Natural killer cell (primary cell): ENCODE measurements around the gene CUX1. TPM values are rescaled to one million over a fixed set of nuclear protein-coding genes. Genes with fewer than 3 reads are reported as not detected.

Source experiments
- ATAC-seq, 3 donors: fragments of 150-1000 bp in 2 of 3; fragments of 200-7000 bp in 1 of 3; cut with Tn5 transposase; 1 replicate in 1 of 3; 2 replicates in 2 of 3; pipeline ENCODE4 v1.10.0; 2021; ENCODE audit warnings: mild to moderate bottlenecking in 2 of 3, moderate library complexity in 2 of 3
- DNase-seq, 2 donors: peaks; one replicate each; pipeline versions ENCODE4 v3.0.0 to v3.0.0-alpha.2; 2013 to 2021; ENCODE audit warnings: mixed read lengths in 1 of 2
- H3K27ac ChIP-seq: one replicate; pipeline ENCODE4 v1.5.1; 2013; ENCODE audit warnings: mild to moderate bottlenecking, low read length
- H3K27me3 ChIP-seq: one replicate; pipeline ENCODE4 v1.6.1; 2013; ENCODE audit warnings: low read length; ENCODE audit not compliant: control insufficient read depth, insufficient read depth
- H3K36me3 ChIP-seq: one replicate; pipeline ENCODE4 v1.6.1; 2013; ENCODE audit warnings: low read length; ENCODE audit not compliant: control insufficient read depth, insufficient read depth
- H3K4me1 ChIP-seq: one replicate; pipeline ENCODE4 v1.6.1; 2013; ENCODE audit warnings: low read length; ENCODE audit not compliant: control insufficient read depth, insufficient read depth
- H3K4me3 ChIP-seq: one replicate; pipeline ENCODE4 v1.5.1; 2013; ENCODE audit warnings: low read length
- H3K9me3 ChIP-seq: one replicate; pipeline ENCODE4 v1.6.1; 2013; ENCODE audit warnings: low read length; ENCODE audit not compliant: control insufficient read depth, insufficient read depth
- H3K27ac Mint-ChIP-seq, 2 donors: one replicate each; pipeline ENCODE4 v1.8.0; 2022; ENCODE audit warnings: mild to moderate bottlenecking in 2 of 2, mixed read lengths in 2 of 2, moderate library complexity in 1 of 2
- H3K27me3 Mint-ChIP-seq, 2 donors: one replicate each; pipeline ENCODE4 v1.8.0; 2022; ENCODE audit warnings: low read depth in 2 of 2, mixed read lengths in 2 of 2
- H3K36me3 Mint-ChIP-seq: one replicate; pipeline ENCODE4 v1.8.0; 2022; ENCODE audit warnings: mixed read lengths
- H3K4me1 Mint-ChIP-seq, 2 donors: one replicate each; pipeline ENCODE4 v1.8.0; 2022; ENCODE audit warnings: mixed read lengths in 2 of 2
- H3K4me3 Mint-ChIP-seq: one replicate; pipeline ENCODE4 v1.8.0; 2022; ENCODE audit warnings: mild to moderate bottlenecking, moderate library complexity, mixed read lengths
- H3K9me3 Mint-ChIP-seq, 2 donors: one replicate each; pipeline ENCODE4 v1.8.0; 2022; ENCODE audit warnings: mixed read lengths in 2 of 2
- WGBS: methylation state at CpG from one replicate; pipeline ENCODE4 v1.1.7; 2013; ENCODE audit warnings: missing lambda C conversion rate; ENCODE audit not compliant: insufficient coverage; 5-methylcytosine and 5-hydroxymethylcytosine counted together
- intact Hi-C: fragments of 100-400 bp; cut with micrococcal nuclease; formaldehyde crosslinking; loops from one replicate; pipeline ENCODE4 v1.14.2; 2022
- total RNA-seq, 4 donors: library from RNA; stranded (reverse); fragments of 120-200 nt in 1 of 4; gene quantifications; one replicate each; pipeline versions ENCODE4 v1.2.3 to v1.2.4, GENCODE V29; 2013 to 2022
- TF ChIP-seq, protein P1 (sequence below): fragments of 200-600 bp; IDR thresholded peaks from one replicate; pipeline ENCODE4 v1.8.0; 2022; ENCODE audit warnings: antibody characterized with exemption

Gene CUX1
- total RNA-seq, 3 donors from 2014 or later (not counting 1 experiment from before 2014, with no cell fraction given): 59.8 to 77.4 (median 73.6) TPM

DNA sequence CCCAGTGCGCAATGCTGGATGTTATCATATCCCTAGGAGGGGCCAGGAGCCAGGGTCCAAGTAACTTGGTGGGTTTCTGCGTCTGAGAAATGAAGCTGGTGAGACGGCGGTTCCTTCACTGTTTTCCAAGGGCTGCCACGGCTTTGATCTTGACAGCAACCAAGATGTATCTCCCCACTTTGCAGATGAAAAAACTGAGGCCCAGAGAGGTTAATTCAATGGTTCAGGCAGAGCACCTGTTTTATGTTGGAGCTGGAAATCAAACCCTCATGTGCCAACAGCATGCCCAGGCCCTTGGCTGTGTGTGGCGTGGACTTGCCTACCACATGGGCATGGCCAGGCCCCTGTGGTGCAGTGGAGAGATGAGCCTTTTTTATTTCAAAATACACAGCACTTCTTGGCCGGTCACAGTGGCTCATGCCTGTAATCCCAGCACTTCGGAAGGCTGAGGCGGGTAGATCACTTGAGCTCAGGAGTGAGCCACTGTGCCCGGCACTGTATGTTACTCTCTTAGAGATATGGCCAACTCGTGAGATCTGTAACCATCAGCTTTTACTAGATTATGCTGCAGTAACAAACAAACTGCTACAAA, 244.0 kb downstream of the CUX1 start:
- H3K27ac Mint-ChIP-seq: peak overlapping the region in 1 of 2 donors; percentile 78
- intact Hi-C loops: no loop called here
- Histone ChIP-seq H3K27me3 (no peaks in the 10 kb centered on the region), H3K27ac (no peak overlapping the region), H3K9me3 (no peaks in the 10 kb centered on the region), H3K4me1 (peaks cover 20% of the 10 kb centered on the region), H3K36me3 (no peaks in the 10 kb centered on the region), H3K4me3 (no peak overlapping the region)
- H3K4me3 Mint-ChIP-seq: no peak overlapping the region
- H3K27me3 Mint-ChIP-seq: no peaks in the 10 kb centered on the region
- DNase-seq (no peak), ATAC-seq (no peak)
- TF ChIP-seq, protein P1, sequence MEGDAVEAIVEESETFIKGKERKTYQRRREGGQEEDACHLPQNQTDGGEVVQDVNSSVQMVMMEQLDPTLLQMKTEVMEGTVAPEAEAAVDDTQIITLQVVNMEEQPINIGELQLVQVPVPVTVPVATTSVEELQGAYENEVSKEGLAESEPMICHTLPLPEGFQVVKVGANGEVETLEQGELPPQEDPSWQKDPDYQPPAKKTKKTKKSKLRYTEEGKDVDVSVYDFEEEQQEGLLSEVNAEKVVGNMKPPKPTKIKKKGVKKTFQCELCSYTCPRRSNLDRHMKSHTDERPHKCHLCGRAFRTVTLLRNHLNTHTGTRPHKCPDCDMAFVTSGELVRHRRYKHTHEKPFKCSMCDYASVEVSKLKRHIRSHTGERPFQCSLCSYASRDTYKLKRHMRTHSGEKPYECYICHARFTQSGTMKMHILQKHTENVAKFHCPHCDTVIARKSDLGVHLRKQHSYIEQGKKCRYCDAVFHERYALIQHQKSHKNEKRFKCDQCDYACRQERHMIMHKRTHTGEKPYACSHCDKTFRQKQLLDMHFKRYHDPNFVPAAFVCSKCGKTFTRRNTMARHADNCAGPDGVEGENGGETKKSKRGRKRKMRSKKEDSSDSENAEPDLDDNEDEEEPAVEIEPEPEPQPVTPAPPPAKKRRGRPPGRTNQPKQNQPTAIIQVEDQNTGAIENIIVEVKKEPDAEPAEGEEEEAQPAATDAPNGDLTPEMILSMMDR: no peak
- no peaks in the 10 kb centered on the region for H3K9me3 Mint-ChIP-seq
- no peaks in the 10 kb centered on the region for H3K36me3 Mint-ChIP-seq
- H3K4me1 Mint-ChIP-seq: peaks cover 11 to 20% of the 10 kb centered on the region in 2 donors
- WGBS: 96% methylated on average over 10 of the region's 11 CpGs

- Histone ChIP-seq H3K27ac (no peak overlapping the region), H3K4me1 (peaks cover 20% of the 10 kb centered on the region), H3K27me3 (no peaks in the 10 kb centered on the region), H3K9me3 (no peaks in the 10 kb centered on the region), H3K36me3 (no peaks in the 10 kb centered on the region), H3K4me3 (no peak overlapping the region)
- TF ChIP-seq, protein P1: no peak
- 51% methylated on average over 8 of the region's 8 CpGs for WGBS
- intact Hi-C loops: no loop called here
- ATAC-seq: peak; percentile 73 to 89 (median 76)
- Mint-ChIP-seq H3K27ac (peak overlapping the region in 1 of 2 donors; percentile 78), H3K36me3 (no peaks in the 10 kb centered on the region), H3K9me3 (no peaks in the 10 kb centered on the region), H3K27me3 (no peaks in the 10 kb centered on the region), H3K4me3 (no peak overlapping the region), H3K4me1 (peaks cover 11 to 20% of the 10 kb centered on the region in 2 donors)
- peak; percentile 24 to 47 for DNase-seq
Observed at GRCh38 chr7:102061981-102062390, 244.6 kb downstream of the CUX1 start.

GRCh38 chr7:102063690-102064180, 246.3 kb downstream of the CUX1 start:
- Histone ChIP-seq H3K4me1 (peaks cover 20% of the 10 kb centered on the region), H3K36me3 (no peaks in the 10 kb centered on the region), H3K27ac (no peak overlapping the region), H3K9me3 (no peaks in the 10 kb centered on the region), H3K27me3 (no peaks in the 10 kb centered on the region), H3K4me3 (no peak overlapping the region)
- Mint-ChIP-seq H3K4me1 (peaks cover 11 to 20% of the 10 kb centered on the region in 2 donors), H3K36me3 (no peaks in the 10 kb centered on the region), H3K4me3 (no peak overlapping the region), H3K27ac (no peak overlapping the region), H3K9me3 (no peaks in the 10 kb centered on the region), H3K27me3 (no peaks in the 10 kb centered on the region)
- intact Hi-C loops: no loop called here
- no peak for ATAC-seq
- TF ChIP-seq, protein P1: no peak
- no peak for DNase-seq
- WGBS: 83% methylated on average over 9 of the region's 9 CpGs
